H1 (cell line): ENCODE measurements around the gene CHD5. TPM values are rescaled to one million over a fixed set of nuclear protein-coding genes. Genes with fewer than 3 reads are reported as not detected.
A peak's percentile ranks its signal among the peaks of the same experiment; 100 is the strongest.

Experiments
- CTCF ChIA-PET: fragments of 300-600 bp; sonication (Branson Sonifier 250); formaldehyde crosslinking; loops from one replicate; lab custom pipeline; 2021; ENCODE audit not compliant: partially characterized antibody; lab: Charles Lee
- POLR2A ChIA-PET: fragments of 300-600 bp; sonication (Branson Sonifier 250); formaldehyde crosslinking; loops from one replicate; lab custom pipeline; 2021; ENCODE audit warnings: inconsistent platforms; ENCODE audit not compliant: partially characterized antibody; lab: Charles Lee
- DNase-seq, 2 experiments: peaks; one replicate each; pipeline versions ENCODE4 v3.0.0 to v3.0.0-alpha.2; 2010 to 2022; ENCODE audit warnings: low spot score in 2 of 2, low read depth in 1 of 2, mixed read lengths in 1 of 2
- FAIRE-seq: peaks from 2 replicates; lab custom pipeline; 2011; peaks lifted over from hg19 to GRCh38; lab: Jason Lieb, UNC
- H2AFZ ChIP-seq: 2 replicates; pipeline ENCODE4 v1.8.1; 2012; ENCODE audit warnings: low read length, inconsistent platforms
- H2AK5ac ChIP-seq: 2 replicates; pipeline ENCODE4 v1.6.1; 2013; ENCODE audit warnings: low read depth, low read length
- H2BK120ac ChIP-seq: replicated peaks from 2 replicates; pipeline ENCODE3; 2013; ENCODE audit warnings: low read depth, low read length, inconsistent platforms
- H2BK12ac ChIP-seq: 2 replicates; pipeline ENCODE4 v1.6.1; 2013; ENCODE audit warnings: low read depth, low read length
- H2BK15ac ChIP-seq: 2 replicates; pipeline ENCODE4 v1.6.1; 2013; ENCODE audit warnings: low read length
- H2BK20ac ChIP-seq: 2 replicates; pipeline ENCODE4 v1.6.1; 2013; ENCODE audit warnings: low read length
- H2BK5ac ChIP-seq: 2 replicates; pipeline ENCODE4 v1.6.1; 2013; ENCODE audit warnings: low read depth, low read length
- H3K14ac ChIP-seq: 2 replicates; pipeline ENCODE4 v1.6.1; 2013; ENCODE audit warnings: inconsistent platforms; ENCODE audit not compliant: insufficient read length
- H3K18ac ChIP-seq: 2 replicates; pipeline ENCODE4 v1.6.1; 2013; ENCODE audit warnings: low read length; ENCODE audit errors: extremely low read depth
- H3K23ac ChIP-seq: 2 replicates; pipeline ENCODE4 v1.6.1; 2013; ENCODE audit warnings: inconsistent platforms; ENCODE audit not compliant: insufficient read length
- H3K23me2 ChIP-seq: 2 replicates; pipeline ENCODE4 v1.6.1; 2013; ENCODE audit warnings: low read depth, low read length
- H3K27ac ChIP-seq: 2 replicates; pipeline ENCODE4 v1.6.1; 2011; ENCODE audit warnings: low read depth, low read length, inconsistent platforms
- H3K27me3 ChIP-seq, 4 experiments: replicated peaks in 1 of 4; 1 replicate in 1 of 4; 2 replicates in 3 of 4; pipeline versions ENCODE4 v1.6.1 to v1.8.1; 2011 to 2013; ENCODE audit warnings: low read length in 3 of 4, mild to moderate bottlenecking in 3 of 4, inconsistent platforms in 2 of 4, mixed read lengths in 2 of 4, moderate library complexity in 1 of 4; ENCODE audit not compliant: control insufficient read depth in 3 of 4, insufficient read depth in 3 of 4; ENCODE audit errors: extremely low read depth in 1 of 4
- H3K36me3 ChIP-seq, 4 experiments: 2 replicates each; pipeline versions ENCODE4 v1.6.1 to v1.8.1; 2011 to 2013; ENCODE audit warnings: mild to moderate bottlenecking in 4 of 4, low read length in 3 of 4, moderate library complexity in 2 of 4, control low read depth in 1 of 4, inconsistent platforms in 1 of 4; ENCODE audit not compliant: insufficient read depth in 4 of 4, control insufficient read depth in 2 of 4
- H3K4ac ChIP-seq: replicated peaks from 2 replicates; pipeline ENCODE3; 2013; ENCODE audit warnings: low read length, low read depth, mixed read lengths, inconsistent platforms; ENCODE audit not compliant: insufficient read length
- H3K4me1 ChIP-seq, 4 experiments: replicated peaks in 1 of 4; 1 replicate in 1 of 4; 2 replicates in 3 of 4; pipeline versions ENCODE4 v1.6.1 to v1.8.1; 2011 to 2013; ENCODE audit warnings: low read length in 3 of 4, inconsistent platforms in 2 of 4, mixed read lengths in 1 of 4; ENCODE audit not compliant: insufficient read depth in 4 of 4, control insufficient read depth in 3 of 4
- H3K4me2 ChIP-seq, 2 experiments: 2 replicates each; pipeline versions ENCODE4 v1.6.1 to v1.8.1; 2011 to 2013; ENCODE audit warnings: low read depth in 2 of 2, low read length in 2 of 2, control low read depth in 1 of 2, inconsistent platforms in 1 of 2, mild to moderate bottlenecking in 1 of 2; ENCODE audit not compliant: insufficient read depth in 1 of 2
- H3K4me3 ChIP-seq, 4 experiments: fragments of 200-600, 300-600 bp in 1 of 4; sonication (generic), shearing (Covaris generic), sonication (Bioruptor Twin) in 1 of 4; 2 replicates each; pipeline versions ENCODE4 v1.5.1 to v1.8.1; 2011 to 2016; ENCODE audit warnings: low read length in 4 of 4, low read depth in 3 of 4, control low read depth in 2 of 4, inconsistent platforms in 2 of 4, mild to moderate bottlenecking in 2 of 4, mixed read lengths in 1 of 4, moderate library complexity in 1 of 4; ENCODE audit not compliant: insufficient read depth in 2 of 4; ENCODE audit errors: extremely low read depth in 1 of 4
- H3K56ac ChIP-seq: replicated peaks from 2 replicates; pipeline ENCODE3; 2013; ENCODE audit warnings: low read depth, mild to moderate bottlenecking, mixed read lengths, low read length, inconsistent platforms; ENCODE audit not compliant: insufficient read length
- H3K79me1 ChIP-seq: 2 replicates; pipeline ENCODE4 v1.6.1; 2013; ENCODE audit warnings: low read depth, low read length, control low read depth
- H3K79me2 ChIP-seq, 2 experiments: 2 replicates each; pipeline versions ENCODE4 v1.6.1 to v1.8.1; 2012 to 2013; ENCODE audit warnings: low read length in 2 of 2, mild to moderate bottlenecking in 2 of 2, inconsistent platforms in 1 of 2; ENCODE audit not compliant: insufficient read depth in 2 of 2, control insufficient read depth in 1 of 2
- H3K9ac ChIP-seq, 4 experiments: replicated peaks in 1 of 4; 1 replicate in 1 of 4; 2 replicates in 3 of 4; pipeline versions ENCODE4 v1.6.1 to v1.8.1; 2011 to 2013; ENCODE audit warnings: low read depth in 3 of 4, low read length in 3 of 4, control low read depth in 2 of 4, mild to moderate bottlenecking in 2 of 4, moderate library complexity in 2 of 4, inconsistent platforms in 1 of 4; ENCODE audit errors: extremely low read depth in 1 of 4
- H3K9me3 ChIP-seq, 2 experiments: 2 replicates each; pipeline versions ENCODE4 v1.6.1 to v1.8.1; 2012 to 2013; ENCODE audit warnings: mild to moderate bottlenecking in 2 of 2, moderate library complexity in 2 of 2, control low read depth in 1 of 2, inconsistent platforms in 1 of 2, low read depth in 1 of 2, low read length in 1 of 2, mixed read lengths in 1 of 2; ENCODE audit not compliant: insufficient read depth in 2 of 2
- H4K20me1 ChIP-seq, 2 experiments: replicated peaks in 1 of 2; 2 replicates each; pipeline versions ENCODE3 to v1.8.1; 2011 to 2013; ENCODE audit warnings: inconsistent platforms in 2 of 2, low read length in 2 of 2, mild to moderate bottlenecking in 1 of 2; ENCODE audit not compliant: insufficient read depth in 2 of 2, control insufficient read depth in 1 of 2
- H4K5ac ChIP-seq: 2 replicates; pipeline ENCODE4 v1.6.1; 2013; ENCODE audit warnings: low read length, low read depth, mixed read lengths, inconsistent platforms; ENCODE audit not compliant: insufficient read length
- H4K8ac ChIP-seq: 2 replicates; pipeline ENCODE4 v1.8.0; 2013; ENCODE audit warnings: mild to moderate bottlenecking, moderate library complexity, low read length, inconsistent platforms; ENCODE audit not compliant: insufficient read depth; ENCODE audit errors: extremely low read depth
- H4K91ac ChIP-seq: replicated peaks from 2 replicates; pipeline ENCODE3; 2013; ENCODE audit warnings: low read length, mixed read lengths, inconsistent platforms; ENCODE audit not compliant: insufficient read length
- EGR1 ChIP-seq: IDR thresholded peaks from 2 replicates; pipeline ENCODE4 v1.6.1; 2011; ENCODE audit warnings: low read depth, low read length, borderline replicate concordance
- NANOG ChIP-seq: IDR thresholded peaks from 2 replicates; pipeline ENCODE4 v1.6.1; 2011; ENCODE audit warnings: low read length, low read depth, mild to moderate bottlenecking, inconsistent platforms; ENCODE audit not compliant: insufficient read depth, poor library complexity, severe bottlenecking
- PHF8 ChIP-seq: fragments of 200-600 bp; sonication (generic); conservative IDR thresholded peaks from 2 replicates; pipeline ENCODE4 v1.7.1; 2012; ENCODE audit warnings: low read depth, mild to moderate bottlenecking, inconsistent platforms, low read length, moderate library complexity
- RFX5 ChIP-seq: IDR thresholded peaks from 2 replicates; pipeline ENCODE4 v1.6.1; 2011; ENCODE audit warnings: low read depth, low read length, improper control_type of control experiment, borderline replicate concordance
- RXRA ChIP-seq: IDR thresholded peaks from 2 replicates; pipeline ENCODE4 v1.6.1; 2011; ENCODE audit warnings: low read depth, mild to moderate bottlenecking, low read length, moderate library complexity; ENCODE audit not compliant: insufficient read depth
- SAP30 ChIP-seq: fragments of 300-600 bp; sonication (generic); IDR thresholded peaks from 2 replicates; pipeline ENCODE4 v1.7.1; 2012; ENCODE audit warnings: low read length, moderate library complexity, mild to moderate bottlenecking, inconsistent platforms; ENCODE audit not compliant: insufficient read depth, insufficient replicate concordance
- SIRT6 ChIP-seq: IDR thresholded peaks from one replicate; pipeline ENCODE4 v1.7.1; 2012; ENCODE audit warnings: low read length, inconsistent platforms
- SIX5 ChIP-seq: IDR thresholded peaks from 2 replicates; pipeline ENCODE4 v1.6.1; 2011; ENCODE audit warnings: mild to moderate bottlenecking, low read depth, low read length
- SP2 ChIP-seq: IDR thresholded peaks from 2 replicates; pipeline ENCODE4 v1.6.1; 2012; ENCODE audit warnings: mild to moderate bottlenecking, low read length, inconsistent platforms
- YY1 ChIP-seq: IDR thresholded peaks from 2 replicates; pipeline ENCODE4 v1.6.1; 2011; ENCODE audit warnings: low read depth, mild to moderate bottlenecking, low read length
- WGBS, 2 experiments: shearing (Covaris generic) in 1 of 2; methylation state at CpG; one replicate each; pipeline versions ENCODE4 v1.1.6 to v1.1.7; 2013 to 2015; ENCODE audit warnings: low lambda C conversion rate in 2 of 2, mixed read lengths in 2 of 2, inconsistent platforms in 1 of 2, low coverage in 1 of 2, missing lambda C conversion rate in 1 of 2; ENCODE audit not compliant: insufficient replicate concordance in 2 of 2, insufficient coverage in 1 of 2, insufficient read length in 1 of 2; ENCODE audit errors: extremely low coverage in 1 of 2, missing lambda C conversion rate in 1 of 2; 5-methylcytosine and 5-hydroxymethylcytosine counted together
- polyA plus RNA-seq, 7 experiments: library from polyadenylated mRNA; depleted of rRNA in 3 of 7; stranded (reverse) in 5 of 7; unstranded in 2 of 7; fragments of >200 nt in 5 of 7; fragments of 200-250 nt in 2 of 7; gene quantifications; 1 replicate in 5 of 7; 2 replicates in 1 of 7; 4 replicates in 1 of 7; pipeline versions ENCODE4 v1.2.1 to v1.2.3, GENCODE V29; 2011 to 2013; ENCODE audit warnings: missing spikeins in 2 of 7, mixed read lengths in 2 of 7
- total RNA-seq: library from RNA; stranded (reverse); fragmentation: NEBNext Ultra II Directional; extraction: Animal tissue kit (Norgen Biotek cat#: 25700); gene quantifications from 2 replicates; pipeline ENCODE4 v1.2.1, GENCODE V29; 2021

The CHD5 gene
- total and polyA plus RNA-seq, 2 of the 8 experiments (the other 6 are each of a cell fraction or from before 2014, with no cell fraction given): 0.42 to 1.8 TPM

- POLR2A ChIA-PET: interaction anchor here (0.7 to 5.6 kb wide), 11 partner anchors 11 to 34 kb away, joined by 3 to 78 read pairs (median 7); partner anchors contain the start of genes HES3, ICMT and RPL22
- H3K4me3 ChIP-seq: peak overlapping the region; percentile 12 to 58 (median 34)
- CTCF ChIA-PET: interaction anchor here (0.6 to 17.1 kb wide), 16 partner anchors 9 to 965 kb away, joined by 3 to 353 read pairs (median 6); partner anchors contain the start of genes HES3, ICMT and RPL22
- no peak for TF ChIP-seq SAP30
- no peak for TF ChIP-seq SP2
- no peak for TF ChIP-seq PHF8
- 0 out of 2 replicates have a peak, but pooled peaks have one; percentile 25 for TF ChIP-seq YY1
- no peak for TF ChIP-seq NANOG
- TF ChIP-seq EGR1: peak; percentile 37; the same call in 1 of the 2 replicates
- no peak for TF ChIP-seq RFX5
- TF ChIP-seq RXRA: no peak
- no peak for TF ChIP-seq SIX5
- no peak for TF ChIP-seq SIRT6
These were observed 28.9 kb upstream of the CHD5 start for GRCh38 chr1:6208723-6209660.

More at GRCh38 chr1:6208723-6209660, 28.9 kb upstream of the CHD5 start:
- whole genome bisulfite sequencing, 2 experiments: 5% methylated on average over 60 of the region's 99 CpGs; no CpG with 5 or more reads in 1 of the 2 experiments
- Histone ChIP-seq H4K91ac (peak overlapping the region; percentile 68), H4K8ac (peak overlapping the region; percentile 40), H3K56ac (no peak overlapping the region), H3K79me2 (no peaks in the 10 kb centered on the region), H2BK12ac (no peak overlapping the region; the same call in 1 of the 2 replicates), H2BK5ac (no peak overlapping the region), H3K27ac (no peak overlapping the region), H3K9ac (no peak overlapping the region; a peak in 1 of 7 replicates), H2BK120ac (peak overlapping the region; percentile 15), H3K4ac (peak overlapping the region; percentile 96), H3K14ac (no peak overlapping the region), H3K18ac (peak overlapping the region; percentile 97), H3K36me3 (no peaks in the 10 kb centered on the region), H2BK20ac (0 out of 2 replicates have a peak overlapping the region, but pooled peaks have one; percentile 18), H4K5ac (no peak overlapping the region), H3K4me2 (peak overlapping the region; percentile 57 to 99), H2BK15ac (peak overlapping the region; percentile 92; the same call in 1 of the 2 replicates), H4K20me1 (peaks cover 0 to 7% of the 10 kb centered on the region in 2 experiments), H3K23ac (no peak overlapping the region), H3K4me1 (peaks cover 0 to 31% (median 24%) of the 10 kb centered on the region in 4 experiments; a peak in 6 of 7 replicates), H3K23me2 (peaks cover 20% of the 10 kb centered on the region; the same call in 1 of the 2 replicates), H3K9me3 (no peaks in the 10 kb centered on the region), H3K27me3 (peaks cover 1 to 52% (median 40%) of the 10 kb centered on the region in 4 experiments), H2AFZ (0 out of 2 replicates have a peak overlapping the region, but pooled peaks have one; percentile 14), H3K79me1 (no peaks in the 10 kb centered on the region), H2AK5ac (no peak overlapping the region)
- DNase-seq: peak in 1 of 2 experiments; percentile 67
- FAIRE-seq: no peak
